GM23248 (cell line): ENCODE data around the gene COPS6.

Experiments used
- EZH2 ChIP-seq: fragments of 200-600 bp; sonication (generic); IDR thresholded peaks from 2 replicates; pipeline ENCODE4 v1.6.1; 2018; ENCODE audit warnings: antibody characterized with exemption, mild to moderate bottlenecking; ENCODE audit not compliant: insufficient read depth, poor library complexity, severe bottlenecking
- EZH2phosphoT487 ChIP-seq: fragments of 200-600 bp; sonication (generic); IDR thresholded peaks from 2 replicates; pipeline ENCODE4 v1.6.1; 2018; ENCODE audit warnings: antibody characterized with exemption, moderate library complexity, mild to moderate bottlenecking, low read depth; ENCODE audit not compliant: insufficient read depth

DNA sequence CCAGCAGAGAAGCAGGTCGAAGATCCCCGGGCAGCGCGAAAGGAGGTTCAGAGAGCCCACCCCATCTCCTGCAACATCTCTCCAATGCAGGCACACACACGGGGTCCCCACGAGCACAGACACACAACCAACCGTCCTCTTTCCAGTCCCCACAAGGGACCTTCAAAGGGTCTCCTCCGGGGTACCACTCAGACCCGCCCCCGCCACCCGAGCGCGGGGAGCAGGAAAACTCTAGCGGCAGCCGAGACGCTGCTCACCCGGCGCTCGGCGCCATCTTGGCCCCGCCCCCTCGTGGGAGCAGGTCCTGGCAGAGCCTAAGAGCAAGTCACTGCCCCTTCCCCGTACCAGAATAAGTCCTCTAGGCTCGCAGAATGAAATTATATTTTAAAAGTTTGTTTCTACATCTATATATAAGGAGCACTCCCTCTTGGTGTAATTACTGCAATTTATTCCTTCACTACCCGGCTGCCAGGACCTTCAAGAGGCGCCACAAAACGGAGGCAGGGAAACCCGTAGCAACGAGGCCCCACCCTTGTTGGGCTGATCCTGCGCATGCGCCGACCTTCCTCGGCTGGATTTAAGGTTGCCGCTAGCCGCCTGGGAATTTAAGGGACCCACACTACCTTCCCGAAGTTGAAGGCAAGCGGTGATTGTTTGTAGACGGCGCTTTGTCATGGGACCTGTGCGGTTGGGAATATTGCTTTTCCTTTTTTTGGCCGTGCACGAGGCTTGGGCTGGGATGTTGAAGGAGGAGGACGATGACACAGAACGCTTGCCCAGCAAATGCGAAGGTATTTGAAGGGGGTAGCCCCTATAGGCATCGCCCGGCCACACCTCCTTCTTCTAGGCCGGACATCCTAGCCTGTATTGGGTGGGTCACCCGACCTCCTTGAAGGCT, 30.6 kb downstream of the COPS6 start, which contains the start of the genes CNPY4 and TAF6:
- TF ChIP-seq EZH2phosphoT487 (no peak), EZH2 (no peak)
